ENCODE results near the gene LRRC59. TPM values are rescaled to one million over a fixed set of nuclear protein-coding genes. Genes with fewer than 3 reads are reported as not detected.

The LRRC59 gene
- total and polyA plus RNA-seq, 2 of the 13 experiments (the other 11 are each of a cell fraction or from before 2014, with no cell fraction given) = 87.3 to 222 TPM

- TF ChIP-seq KIAA2018 (CRISPR knock-in tag; IDR thresholded peaks at IDR 0.05; ENCODE audit: borderline replicate concordance) (no peak), ZNF766 (CRISPR knock-in tag; IDR thresholded peaks at IDR 0.05; ENCODE audit: borderline replicate concordance) (peak; percentile 41; the same call in 1 of the 2 replicates), ESRRA (CRISPR knock-in tag; IDR thresholded peaks at IDR 0.05; ENCODE audit: low read depth) (peak; percentile 96), GTF2F1 (IDR thresholded peaks at IDR 0.05; ENCODE audit: low read length) (peak; percentile 95), ZGPAT (CRISPR knock-in tag; IDR thresholded peaks at IDR 0.05) (peak; percentile 92; the same call in 1 of the 2 replicates), NFKBIZ (CRISPR knock-in tag; IDR thresholded peaks at IDR 0.05) (peak; percentile 81), ZFY (CRISPR knock-in tag; IDR thresholded peaks at IDR 0.05) (peak; percentile 97), WIZ (CRISPR knock-in tag; IDR thresholded peaks at IDR 0.05) (peak; percentile 96), BORCS8-MEF2B (CRISPR knock-in tag; IDR thresholded peaks at IDR 0.05) (peak; percentile 97), ZNF777 (CRISPR knock-in tag; IDR thresholded peaks at IDR 0.05) (peak; percentile 78), ZNF619 (CRISPR knock-in tag; IDR thresholded peaks at IDR 0.05) (peak; percentile 99), KMT2A (CRISPR knock-in tag; IDR thresholded peaks at IDR 0.05) (peak; percentile 96), ZNF274 (CRISPR knock-in tag; IDR thresholded peaks at IDR 0.05) (peak; percentile 95), HMG20B (CRISPR knock-in tag; conservative IDR thresholded peaks at IDR 0.05) (0 out of 2 replicates have a peak, but pooled peaks have one; percentile 45), ATF3 (CRISPR knock-in tag; IDR thresholded peaks at IDR 0.05) (0 out of 2 replicates have a peak, but pooled peaks have one; percentile 7), ZSCAN30 (CRISPR knock-in tag; IDR thresholded peaks at IDR 0.05) (no peak), EEA1 (CRISPR knock-in tag; IDR thresholded peaks at IDR 0.05; ENCODE audit: borderline replicate concordance) (peak; percentile 95; the same call in 1 of the 2 replicates)
Observed at GRCh38 chr17:50372758-50373556, 24.4 kb downstream of the LRRC59 start, which contains the start of the genes EME1 and MRPL27 (continued).

Data from HepG2 (cell line).